ENCODE data around the gene ATP9B. TPM values are rescaled to one million over a fixed set of nuclear protein-coding genes. Genes with fewer than 3 reads are reported as not detected.

Gene ATP9B
- polyA plus RNA-seq, 1 of the 3 experiments (the other 2 are of a cell fraction), result 11.2 TPM

GRCh38 chr18:79111483-79111882, 42.3 kb downstream of the ATP9B start:
- 65% methylated on average over 5 of the region's 5 CpGs for WGBS (ENCODE audit: low lambda C conversion rate)
- DNase-seq, result no peak
- Histone ChIP-seq H3K27ac (ENCODE audit: low read depth in 2 of 2, low read length in 1 of 2) (no peak overlapping the region), H3K4me3 (ENCODE audit: low read depth in 2 of 2, low read length in 1 of 2) (no peak overlapping the region), H4K20me1 (ENCODE audit: insufficient read depth) (no peaks in the 10 kb centered on the region), H3K9ac (no peak overlapping the region), H3K4me1 (ENCODE audit: control insufficient read depth in 1 of 2, insufficient read depth in 2 of 2, low read depth in 1 of 2, low read length in 1 of 2) (peaks cover 0 to 2% of the 10 kb centered on the region in 2 experiments; a peak in 2 of 4 replicates), H3K79me2 (ENCODE audit: insufficient read depth) (peaks cover 3% of the 10 kb centered on the region), H3K36me3 (replicated peaks in 1 of 2; ENCODE audit: control insufficient read depth in 1 of 2, insufficient read depth in 2 of 2, low read length in 1 of 2) (peaks cover 5 to 9% of the 10 kb centered on the region in 2 experiments), H3K9me3 (no peaks in the 10 kb centered on the region), H2AFZ (ENCODE audit: low read depth) (no peak overlapping the region), H3K9me2 (no peaks in the 10 kb centered on the region), H3K4me2 (no peak overlapping the region), H3K27me3 (ENCODE audit: insufficient read depth) (no peaks in the 10 kb centered on the region), H3F3A (replicated peaks; ENCODE audit: insufficient read depth) (no peaks in the 10 kb centered on the region)
- TF ChIP-seq REST (IDR thresholded peaks at IDR 0.05; ENCODE audit: low read depth, low read length), result no peak
- no peak for TF ChIP-seq RFX5 (IDR thresholded peaks at IDR 0.05; ENCODE audit: low read length)
- no peak for TF ChIP-seq IRF3 (IDR thresholded peaks at IDR 0.05; ENCODE audit: low read depth, low read length)
- TF ChIP-seq SIN3A (IDR thresholded peaks at IDR 0.05; ENCODE audit: borderline replicate concordance, low read depth, low read length), result no peak
- TF ChIP-seq GABPA (IDR thresholded peaks at IDR 0.05; ENCODE audit: low read depth), result no peak
- TF ChIP-seq MAX (IDR thresholded peaks at IDR 0.05; ENCODE audit: low read depth), result no peak
- no peak for TF ChIP-seq FOXJ3 (CRISPR knock-in tag; IDR thresholded peaks at IDR 0.05)
- no peak for TF ChIP-seq POLR2AphosphoS5 (IDR thresholded peaks at IDR 0.05; ENCODE audit: low read depth, low read length)
- TF ChIP-seq GATA2 (CRISPR knock-in tag; IDR thresholded peaks at IDR 0.05), result no peak
- no peak for TF ChIP-seq MEF2A (IDR thresholded peaks at IDR 0.05; ENCODE audit: borderline replicate concordance, low read depth)
- TF ChIP-seq EP300 (IDR thresholded peaks at IDR 0.05; ENCODE audit: borderline replicate concordance in 1 of 2, low read depth in 1 of 2, low read length in 1 of 2), result no peak
- TF ChIP-seq RXRA (IDR thresholded peaks at IDR 0.05; ENCODE audit: borderline replicate concordance, low read depth), result no peak
- no peak for TF ChIP-seq TCF12 (IDR thresholded peaks at IDR 0.05)
- TF ChIP-seq SMC3 (IDR thresholded peaks at IDR 0.05; ENCODE audit: low read depth, low read length), result no peak
- no peak for TF ChIP-seq YY1 (IDR thresholded peaks at IDR 0.05; ENCODE audit: low read depth)
- TF ChIP-seq FOSL2 (IDR thresholded peaks at IDR 0.05; ENCODE audit: borderline replicate concordance, low read depth), result no peak
- no peak for TF ChIP-seq ELF1 (IDR thresholded peaks at IDR 0.05)
- TF ChIP-seq NRF1 (IDR thresholded peaks at IDR 0.05; ENCODE audit: low read depth, low read length), result no peak
- TF ChIP-seq RAD21 (IDR thresholded peaks at IDR 0.05; ENCODE audit: low read length), result no peak
- TF ChIP-seq TEAD4 (IDR thresholded peaks at IDR 0.05; ENCODE audit: borderline replicate concordance, insufficient read depth), result no peak
- CTCF ChIA-PET, result no interaction called here
- POLR2A ChIA-PET, result interaction anchor here (0.9 kb wide), 1 partner anchor 18 kb away, joined by 3 read pairs; no protein-coding TSS in a partner anchor
